DND-41 (cell line): Measurements from ENCODE around the gene AMPH.
"Not testable (repeated sequence)": the region's sequence is repeated elsewhere in the genome, so short reads cannot be mapped to it uniquely, and the experiment has no call there.

ENCODE experiments used
- ATAC-seq: fragments of 200-7000 bp; cut with Tn5 transposase; 3 replicates; pipeline ENCODE4 v1.9.1; 2021; ENCODE audit warnings: low read depth; ENCODE audit not compliant: insufficient read depth
- DNase-seq: peaks from one replicate; pipeline ENCODE4 v3.0.0-alpha.2; 2020
- H2AFZ ChIP-seq: 2 replicates; pipeline ENCODE4 v1.6.0; 2012; ENCODE audit warnings: low read depth, low read length
- H3K27ac ChIP-seq: 2 replicates; pipeline ENCODE4 v1.5.1; 2012; ENCODE audit warnings: low read length, inconsistent platforms
- H3K27me3 ChIP-seq: fragments of 200-600 bp; sonication (generic); 2 replicates; pipeline ENCODE4 v1.6.0; 2012; ENCODE audit warnings: low read length, mild to moderate bottlenecking, inconsistent platforms; ENCODE audit not compliant: insufficient read depth, poor library complexity
- H3K36me3 ChIP-seq: 2 replicates; pipeline ENCODE4 v1.5.1; 2012; ENCODE audit warnings: low read length, inconsistent platforms; ENCODE audit not compliant: insufficient read depth
- H3K4me1 ChIP-seq: 2 replicates; pipeline ENCODE4 v1.5.1; 2012; ENCODE audit warnings: mild to moderate bottlenecking, low read length; ENCODE audit not compliant: insufficient read depth
- H3K4me2 ChIP-seq: 2 replicates; pipeline ENCODE4 v1.6.0; 2012; ENCODE audit warnings: mild to moderate bottlenecking, moderate library complexity, low read length, inconsistent platforms; ENCODE audit not compliant: insufficient read depth
- H3K4me3 ChIP-seq, 2 experiments: fragments of 200-600 bp in 1 of 2; shearing (Covaris generic) in 1 of 2; 2 replicates each; pipeline ENCODE4 v1.5.1; 2012 to 2016; ENCODE audit warnings: inconsistent platforms in 2 of 2, low read length in 2 of 2, mild to moderate bottlenecking in 2 of 2, low read depth in 1 of 2, moderate library complexity in 1 of 2
- H3K79me2 ChIP-seq: 2 replicates; pipeline ENCODE4 v1.6.0; 2012; ENCODE audit warnings: low read length, inconsistent platforms; ENCODE audit not compliant: insufficient read depth
- H3K9ac ChIP-seq: 2 replicates; pipeline ENCODE4 v1.6.0; 2012; ENCODE audit warnings: low read depth, mild to moderate bottlenecking, inconsistent platforms, low read length, moderate library complexity
- H3K9me3 ChIP-seq: 2 replicates; pipeline ENCODE4 v1.5.1; 2012; ENCODE audit warnings: low read length, moderate library complexity, mild to moderate bottlenecking, inconsistent platforms; ENCODE audit not compliant: insufficient read depth, severe bottlenecking
- H4K20me1 ChIP-seq: 2 replicates; pipeline ENCODE4 v1.6.0; 2012; ENCODE audit warnings: low read length; ENCODE audit not compliant: insufficient read depth
- CTCF ChIP-seq: IDR thresholded peaks from 2 replicates; pipeline ENCODE4 v1.5.1; 2012; ENCODE audit warnings: borderline replicate concordance, low read length, moderate library complexity, mild to moderate bottlenecking; ENCODE audit not compliant: poor library complexity, severe bottlenecking; ENCODE audit errors: extremely low read depth
- EZH2 ChIP-seq: IDR thresholded peaks from 3 replicates; pipeline ENCODE4 v1.6.1; 2012; ENCODE audit warnings: borderline replicate concordance, low read depth, mild to moderate bottlenecking, moderate library complexity, low read length, inconsistent platforms; ENCODE audit not compliant: severe bottlenecking

AMPH gene

GRCh38 chr7:38339953-38340819 lies 291.0 kb downstream of the AMPH start:
- Histone ChIP-seq H3K9me3 (no peaks in the 10 kb centered on the region), H3K79me2 (peaks cover 7% of the 10 kb centered on the region), H3K27ac (peak overlapping the region; percentile 90), H3K4me2 (peak overlapping the region; percentile 44; the same call in 1 of the 2 replicates), H3K36me3 (no peaks in the 10 kb centered on the region), H3K4me3 (peak overlapping the region in 1 of 2 experiments; percentile 27; a peak in 1 of 4 replicates), H3K4me1 (peaks cover 70% of the 10 kb centered on the region), H3K9ac (peak overlapping the region; percentile 43), H4K20me1 (no peaks in the 10 kb centered on the region), H2AFZ (0 out of 2 replicates have a peak overlapping the region, but pooled peaks have one; percentile 14), H3K27me3 (no peaks in the 10 kb centered on the region)
- DNase-seq (peak; percentile 51), ATAC-seq (peak; percentile 76)
- TF ChIP-seq CTCF (no peak), EZH2 (no peak)

- H3K36me3 ChIP-seq = not testable (repeated sequence)
Observed at GRCh38 chr7:38336148-38336515, 295.0 kb downstream of the AMPH start.

GRCh38 chr7:38335492-38336147 lies 295.6 kb downstream of the AMPH start:
- Histone ChIP-seq H3K4me3 (peak overlapping the region; percentile 26 to 66), H2AFZ (peak overlapping the region; percentile 77), H3K27ac (peak overlapping the region; percentile 90), H4K20me1 (no peaks in the 10 kb centered on the region), H3K36me3 (no peaks in the 10 kb centered on the region; the same call in 1 of the 2 replicates), H3K9ac (peak overlapping the region; percentile 63), H3K27me3 (no peaks in the 10 kb centered on the region), H3K4me2 (peak overlapping the region; percentile 85), H3K4me1 (peaks cover 83% of the 10 kb centered on the region), H3K9me3 (no peaks in the 10 kb centered on the region), H3K79me2 (peaks cover 25% of the 10 kb centered on the region)
- ATAC-seq (peak; percentile 80), DNase-seq (peak; percentile 86)
- peak; percentile 92 for TF ChIP-seq CTCF
- no peak for TF ChIP-seq EZH2

More at GRCh38 chr7:38336148-38336515, 295.0 kb downstream of the AMPH start:
- Histone ChIP-seq H3K27ac (peak overlapping the region; percentile 90), H2AFZ (peak overlapping the region; percentile 77), H3K9ac (peak overlapping the region; percentile 63), H3K79me2 (peaks cover 25% of the 10 kb centered on the region), H3K4me3 (peak overlapping the region in 1 of 2 experiments; percentile 66; a peak in 2 of 4 replicates), H3K4me1 (peaks cover 83% of the 10 kb centered on the region), H3K4me2 (peak overlapping the region; percentile 85)
- not testable (repeated sequence) for H4K20me1 ChIP-seq, H3K27me3 ChIP-seq, H3K9me3 ChIP-seq, DNase-seq, ATAC-seq

- Histone ChIP-seq H3K79me2 (peaks cover 25% of the 10 kb centered on the region), H3K27me3 (no peaks in the 10 kb centered on the region), H3K9me3 (no peaks in the 10 kb centered on the region), H3K27ac (peak overlapping the region; percentile 90), H3K9ac (peak overlapping the region; percentile 63), H3K4me3 (peak overlapping the region; percentile 26 to 66), H2AFZ (peak overlapping the region; percentile 75), H3K36me3 (no peaks in the 10 kb centered on the region; the same call in 1 of the 2 replicates), H3K4me1 (peaks cover 79% of the 10 kb centered on the region), H3K4me2 (peak overlapping the region; percentile 85), H4K20me1 (no peaks in the 10 kb centered on the region)
- DNase-seq (no peak), ATAC-seq (no peak)
- TF ChIP-seq CTCF (no peak), EZH2 (no peak)
Observed at GRCh38 chr7:38335128-38335491, 296.1 kb downstream of the AMPH start.
